Liver (tissue), 9 donors: ENCODE results near the gene PNPLA2. TPM values are rescaled to one million over a fixed set of nuclear protein-coding genes. Genes with fewer than 3 reads are reported as not detected.

Experiments used
- DNase-seq: peaks from one replicate; pipeline ENCODE4 v3.0.0-alpha.2; 2017; ENCODE audit warnings: low spot score
- H3K27ac ChIP-seq, 2 donors: one replicate each; pipeline ENCODE4 v1.7.0; 2013; ENCODE audit warnings: inconsistent platforms in 2 of 2, low read length in 2 of 2, control low read depth in 1 of 2, low read depth in 1 of 2, mild to moderate bottlenecking in 1 of 2
- H3K27me3 ChIP-seq, 4 donors: one replicate each; pipeline versions ENCODE4 v1.6.1 to v1.7.0; 2013; ENCODE audit warnings: low read length in 3 of 4, inconsistent platforms in 1 of 4, mild to moderate bottlenecking in 1 of 4, moderate library complexity in 1 of 4; ENCODE audit not compliant: control insufficient read depth in 4 of 4, insufficient read depth in 4 of 4
- H3K36me3 ChIP-seq, 4 donors: one replicate each; pipeline versions ENCODE4 v1.6.1 to v1.7.0; 2013; ENCODE audit warnings: low read length in 3 of 4, mild to moderate bottlenecking in 3 of 4, low read depth in 1 of 4, moderate library complexity in 1 of 4; ENCODE audit not compliant: control insufficient read depth in 4 of 4, insufficient read depth in 3 of 4
- H3K4me1 ChIP-seq, 4 donors: one replicate each; pipeline versions ENCODE4 v1.6.1 to v1.7.0; 2013; ENCODE audit warnings: low read length in 3 of 4, mild to moderate bottlenecking in 3 of 4, moderate library complexity in 1 of 4; ENCODE audit not compliant: control insufficient read depth in 4 of 4, insufficient read depth in 4 of 4
- H3K4me3 ChIP-seq, 3 donors: one replicate each; pipeline versions ENCODE4 v1.6.1 to v1.7.0; 2013; ENCODE audit warnings: low read length in 3 of 3, control low read depth in 1 of 3, low read depth in 1 of 3, mild to moderate bottlenecking in 1 of 3
- H3K9ac ChIP-seq, 2 donors: one replicate each; pipeline ENCODE4 v1.7.0; 2013; ENCODE audit warnings: low read length in 2 of 2, mild to moderate bottlenecking in 2 of 2, moderate library complexity in 2 of 2, control low read depth in 1 of 2, low read depth in 1 of 2
- H3K9me3 ChIP-seq, 4 donors: one replicate each; pipeline versions ENCODE4 v1.6.1 to v1.7.0; 2013; ENCODE audit warnings: low read length in 3 of 4; ENCODE audit not compliant: control insufficient read depth in 4 of 4
- ATF3 ChIP-seq: IDR thresholded peaks from 2 replicates; pipeline ENCODE4 v1.6.1; 2016; ENCODE audit warnings: antibody characterized with exemption
- CTCF ChIP-seq: fragments of 150-350 bp; IDR thresholded peaks from 2 replicates; pipeline ENCODE4 v1.5.1; 2017; ENCODE audit warnings: improper control_type of control experiment, low read depth, low read length; ENCODE audit not compliant: missing input control
- EGR1 ChIP-seq, 2 donors: IDR thresholded peaks; 2 replicates each; pipeline ENCODE4 v1.6.1; 2016 to 2018; ENCODE audit warnings: antibody characterized with exemption in 2 of 2, low read depth in 2 of 2
- FOXA1 ChIP-seq: IDR thresholded peaks from 2 replicates; pipeline ENCODE4 v1.6.1; 2016; ENCODE audit warnings: antibody characterized with exemption
- FOXA2 ChIP-seq: IDR thresholded peaks from 2 replicates; pipeline ENCODE4 v1.6.1; 2016; ENCODE audit warnings: antibody characterized with exemption
- GABPA ChIP-seq, 2 donors: IDR thresholded peaks in 1 of 2; conservative IDR thresholded peaks in 1 of 2; 2 replicates each; pipeline ENCODE4 v1.6.1; 2016; ENCODE audit warnings: antibody characterized with exemption in 2 of 2, mild to moderate bottlenecking in 1 of 2, moderate library complexity in 1 of 2
- HNF4A ChIP-seq, 2 donors: conservative IDR thresholded peaks; 2 replicates each; pipeline ENCODE4 v1.6.1; 2016; ENCODE audit warnings: antibody characterized with exemption in 2 of 2, mild to moderate bottlenecking in 2 of 2
- HNF4G ChIP-seq: IDR thresholded peaks from 2 replicates; pipeline ENCODE4 v1.6.1; 2016; ENCODE audit warnings: antibody characterized with exemption
- JUND ChIP-seq, 2 donors: IDR thresholded peaks; 2 replicates each; pipeline ENCODE4 v1.6.1; 2016; ENCODE audit warnings: antibody characterized with exemption in 2 of 2
- MAX ChIP-seq: IDR thresholded peaks from 2 replicates; pipeline ENCODE4 v1.6.1; 2016; ENCODE audit warnings: antibody characterized with exemption
- NR2F2 ChIP-seq: IDR thresholded peaks from 2 replicates; pipeline ENCODE4 v1.6.1; 2016; ENCODE audit warnings: antibody characterized with exemption
- RAD21 ChIP-seq, 2 donors: IDR thresholded peaks; 2 replicates each; pipeline ENCODE4 v1.6.1; 2016; ENCODE audit warnings: antibody characterized with exemption in 2 of 2, mild to moderate bottlenecking in 2 of 2
- REST ChIP-seq: IDR thresholded peaks from 2 replicates; pipeline ENCODE4 v1.6.1; 2016; ENCODE audit warnings: antibody characterized with exemption, mild to moderate bottlenecking
- RXRA ChIP-seq, 2 donors: IDR thresholded peaks; 2 replicates each; pipeline ENCODE4 v1.6.1; 2017 to 2018; ENCODE audit warnings: antibody characterized with exemption in 2 of 2, mild to moderate bottlenecking in 1 of 2
- SP1 ChIP-seq: IDR thresholded peaks from 2 replicates; pipeline ENCODE4 v1.6.1; 2018; ENCODE audit warnings: antibody characterized with exemption, mild to moderate bottlenecking
- TAF1 ChIP-seq: conservative IDR thresholded peaks from 2 replicates; pipeline ENCODE4 v1.6.1; 2016; ENCODE audit warnings: antibody characterized with exemption, mild to moderate bottlenecking
- YY1 ChIP-seq: IDR thresholded peaks from 2 replicates; pipeline ENCODE4 v1.6.1; 2016; ENCODE audit warnings: antibody characterized with exemption, mild to moderate bottlenecking
- ZBTB33 ChIP-seq: IDR thresholded peaks from 2 replicates; pipeline ENCODE4 v1.6.1; 2016; ENCODE audit warnings: antibody characterized with exemption
- WGBS: extraction: QIAGEN DNeasy Blood & Tissue Kit; methylation state at CpG from one replicate; pipeline ENCODE4 v1.1.7; 2013; 5-methylcytosine and 5-hydroxymethylcytosine counted together
- polyA plus RNA-seq, 2 donors: library from polyadenylated mRNA; stranded (reverse) in 1 of 2; unstranded in 1 of 2; fragments of 200-250 nt in 1 of 2; fragments of >200 nt in 1 of 2; fragmentation: Nextera tagmentation in 1 of 2; extraction: Ambion mirVana in 1 of 2; gene quantifications; one replicate each; pipeline versions ENCODE4 v1.2.1 to v1.2.3, GENCODE V29; 2013 to 2015
- total RNA-seq, 2 donors: library from RNA; depleted of rRNA; stranded (reverse); fragments of >200 nt; gene quantifications; one replicate each; pipeline ENCODE4 v1.2.3, GENCODE V29; 2014
- donor health status: healthy.
- donor health status: healthy.
- donor health status: healthy.
- donor health status: healthy.
- donor health status: healthy.

PNPLA2 gene
- total and polyA plus RNA-seq, 4 donors: 13.7 to 58.9 (median 27.2) TPM

GRCh38 chr11:843818-844692 is 25.3 kb downstream of the PNPLA2 start:
- H3K36me3 ChIP-seq: peaks cover 0 to 10% (median 4%) of the 10 kb centered on the region in 4 donors
- H3K27ac ChIP-seq: peak overlapping the region; percentile 76 to 90
- H3K9ac ChIP-seq: no peak overlapping the region
- TF ChIP-seq JUND (IDR thresholded peaks at IDR 0.05) (peak in 1 of 2 donors; percentile 10), RAD21 (IDR thresholded peaks at IDR 0.05) (no peak), CTCF (no peak), FOXA1 (peak; percentile 17), SP1 (peak; percentile 73), REST (peak; percentile 62), HNF4A (conservative IDR thresholded peaks at IDR 0.05) (peak in 1 of 2 donors; percentile 46), EGR1 (IDR thresholded peaks at IDR 0.05; ENCODE audit: low read depth in 2 of 2) (no peak), RXRA (IDR thresholded peaks at IDR 0.05) (peak; percentile 76 to 82), HNF4G (no peak), NR2F2 (peak; percentile 98), GABPA (IDR thresholded peaks at IDR 0.05 in 1 of 2, conservative IDR thresholded peaks at IDR 0.05 in 1 of 2) (peak in 1 of 2 donors; percentile 82), ZBTB33 (no peak), YY1 (no peak), ATF3 (no peak), FOXA2 (no peak), TAF1 (no peak), MAX (peak; percentile 62)
- H3K27me3 ChIP-seq: peaks cover 0 to 3% (median 0%) of the 10 kb centered on the region in 4 donors
- peak overlapping the region; percentile 32 to 97 (median 96) for H3K4me3 ChIP-seq
- 9% methylated on average over 25 of the region's 25 CpGs for WGBS
- peaks cover 18 to 58% (median 35%) of the 10 kb centered on the region in 4 donors for H3K4me1 ChIP-seq
- H3K9me3 ChIP-seq: no peaks in the 10 kb centered on the region
- DNase-seq: peak; percentile 72
